Breast epithelium (tissue), 4 donors: ENCODE results near the gene CTNNBL1. TPM values are rescaled to one million over a fixed set of nuclear protein-coding genes. Genes with fewer than 3 reads are reported as not detected.

Source experiments
- DNase-seq, 2 donors: peaks; one replicate each; pipeline ENCODE4 v3.0.0-alpha.2; 2019; ENCODE audit warnings: low spot score in 2 of 2
- H3K27ac ChIP-seq, 2 donors: fragments of 200-600 bp; sonication (generic) in 1 of 2; one replicate each; pipeline ENCODE4 v1.5.1; 2016 to 2019; ENCODE audit warnings: mild to moderate bottlenecking in 1 of 2
- H3K27me3 ChIP-seq, 2 donors: fragments of 200-600 bp; sonication (generic) in 1 of 2; one replicate each; pipeline versions ENCODE4 v1.5.1 to v1.6.0; 2017 to 2019; ENCODE audit warnings: control low read depth in 1 of 2, mild to moderate bottlenecking in 1 of 2
- H3K36me3 ChIP-seq: fragments of 200-600 bp; one replicate; pipeline ENCODE4 v1.5.1; 2019
- H3K4me1 ChIP-seq, 2 donors: fragments of 200-600 bp; sonication (generic); one replicate each; pipeline ENCODE4 v1.5.1; 2016 to 2019; ENCODE audit warnings: control low read depth in 1 of 2
- H3K4me3 ChIP-seq, 3 donors: fragments of 200-600 bp; sonication (generic); 1 replicate in 2 of 3; 2 replicates in 1 of 3; pipeline ENCODE4 v1.5.1; 2016 to 2019; ENCODE audit warnings: mild to moderate bottlenecking in 3 of 3, moderate library complexity in 2 of 3
- H3K9me3 ChIP-seq, 2 donors: fragments of 200-600 bp; sonication (generic) in 1 of 2; one replicate each; pipeline ENCODE4 v1.5.1; 2016 to 2019; ENCODE audit warnings: control low read depth in 1 of 2
- CTCF ChIP-seq, 3 donors: fragments of 450-650 bp; IDR thresholded peaks; one replicate each; pipeline ENCODE4 v1.5.1; 2016 to 2017; ENCODE audit warnings: antibody characterized with exemption in 3 of 3, mild to moderate bottlenecking in 3 of 3, moderate library complexity in 3 of 3
- POLR2A ChIP-seq: fragments of 450-650 bp; IDR thresholded peaks from one replicate; pipeline ENCODE4 v1.6.1; 2016; ENCODE audit warnings: antibody characterized with exemption, mild to moderate bottlenecking, moderate library complexity
- POLR2AphosphoS5 ChIP-seq, 3 donors: sonication (generic); formaldehyde crosslinking; IDR thresholded peaks; one replicate each; pipeline ENCODE4 v1.6.1; 2017; ENCODE audit warnings: antibody characterized with exemption in 3 of 3
- intact Hi-C: fragments of 100-400 bp; cut with DNase I; formaldehyde crosslinking; loops from one replicate; pipeline ENCODE4 v1.15.1; 2023; ENCODE audit warnings: low total_unique reads
- total RNA-seq, 3 donors: library from RNA; depleted of rRNA; stranded (reverse); fragments of >200 nt; gene quantifications; one replicate each; pipeline ENCODE4 v1.1.0, GENCODE V29; 2016

CTNNBL1 gene
- total RNA-seq, 3 donors from 2014 or later = 32.2 to 37.0 (median 32.4) TPM

- no peak for DNase-seq
- H3K9me3 ChIP-seq = no peaks in the 10 kb centered on the region
- TF ChIP-seq POLR2AphosphoS5 (IDR thresholded peaks at IDR 0.05) = no peak
- TF ChIP-seq CTCF (IDR thresholded peaks at IDR 0.05) = no peak
- no peak for TF ChIP-seq POLR2A
Measured at GRCh38 chr20:37723668-37724067, 29.8 kb downstream of the CTNNBL1 start.

DNA sequence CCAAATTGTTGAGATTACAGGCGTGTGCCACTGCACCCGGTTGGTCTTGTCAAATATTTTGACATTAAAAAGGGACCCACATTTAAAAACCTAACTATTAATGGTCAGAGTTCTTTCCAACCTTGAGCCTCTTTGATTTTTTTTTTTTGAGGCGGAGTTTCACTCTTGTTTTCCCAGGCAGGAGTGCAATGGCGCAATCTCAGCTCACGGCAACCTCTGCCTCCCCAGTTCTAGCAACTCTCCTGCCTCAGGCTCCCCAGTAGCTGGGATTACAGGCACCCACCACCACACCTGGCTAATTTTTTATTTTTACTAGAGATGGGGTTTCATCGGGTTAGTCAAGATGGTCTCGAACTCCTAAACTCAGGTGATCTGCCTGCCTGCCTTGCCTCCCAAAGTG lies 31.3 kb downstream of the CTNNBL1 start:
- H3K9me3 ChIP-seq = no peaks in the 10 kb centered on the region
- no peak for TF ChIP-seq POLR2A
- no peak for TF ChIP-seq POLR2AphosphoS5 (IDR thresholded peaks at IDR 0.05)
- no peaks in the 10 kb centered on the region for H3K4me1 ChIP-seq
- no peak for DNase-seq
- intact Hi-C loops = loop anchor here (5.0 kb wide), 1 partner anchor 837 kb away; no protein-coding TSS in a partner anchor
- H3K27ac ChIP-seq = no peak overlapping the region
- H3K36me3 ChIP-seq = no peaks in the 10 kb centered on the region
- no peak overlapping the region for H3K4me3 ChIP-seq
- H3K27me3 ChIP-seq = no peaks in the 10 kb centered on the region

More at GRCh38 chr20:37723668-37724067, 29.8 kb downstream of the CTNNBL1 start:
- H3K4me3 ChIP-seq = no peak overlapping the region
- H3K27ac ChIP-seq = no peak overlapping the region
- intact Hi-C loops = no loop called here
- no peaks in the 10 kb centered on the region for H3K36me3 ChIP-seq
- H3K4me1 ChIP-seq = no peaks in the 10 kb centered on the region
- H3K27me3 ChIP-seq = no peaks in the 10 kb centered on the region

DNA sequence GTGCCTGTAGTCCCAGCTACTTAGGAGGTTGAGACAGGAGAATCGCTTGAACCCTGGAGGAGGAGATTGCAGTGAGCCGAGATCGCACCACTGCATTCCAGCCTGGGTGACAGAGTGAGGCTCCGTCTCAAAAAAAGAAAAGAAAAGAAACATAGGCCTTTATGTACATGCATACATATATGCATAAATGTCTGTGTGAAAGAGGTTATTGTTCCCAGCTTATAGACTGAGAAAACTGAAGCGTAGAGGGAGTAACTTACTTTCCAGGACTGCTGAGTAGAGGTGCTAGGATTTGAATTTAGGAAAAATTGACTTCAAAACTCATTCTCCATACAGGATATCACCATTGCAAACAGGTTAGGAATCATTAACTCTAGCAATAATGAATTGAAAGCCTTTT lies 32.0 kb downstream of the CTNNBL1 start:
- Histone ChIP-seq H3K9me3 (no peaks in the 10 kb centered on the region), H3K27ac (no peak overlapping the region), H3K27me3 (no peaks in the 10 kb centered on the region), H3K4me1 (no peaks in the 10 kb centered on the region), H3K4me3 (no peak overlapping the region), H3K36me3 (no peaks in the 10 kb centered on the region)
- intact Hi-C loops = loop anchor here (5.0 kb wide), 1 partner anchor 836 kb away; no protein-coding TSS in a partner anchor
- TF ChIP-seq POLR2A (no peak), CTCF (IDR thresholded peaks at IDR 0.05) (no peak), POLR2AphosphoS5 (IDR thresholded peaks at IDR 0.05) (no peak)
- no peak for DNase-seq

GRCh38 chr20:37726321-37726720 lies 32.5 kb downstream of the CTNNBL1 start:
- intact Hi-C loops = loop anchor here (5.0 kb wide), 1 partner anchor 836 kb away; no protein-coding TSS in a partner anchor
- Histone ChIP-seq H3K27ac (no peak overlapping the region), H3K4me1 (no peaks in the 10 kb centered on the region), H3K9me3 (no peaks in the 10 kb centered on the region), H3K36me3 (no peaks in the 10 kb centered on the region), H3K4me3 (no peak overlapping the region), H3K27me3 (no peaks in the 10 kb centered on the region)
- DNase-seq = no peak
- TF ChIP-seq CTCF (IDR thresholded peaks at IDR 0.05) (no peak), POLR2AphosphoS5 (IDR thresholded peaks at IDR 0.05) (no peak), POLR2A (no peak)

DNA sequence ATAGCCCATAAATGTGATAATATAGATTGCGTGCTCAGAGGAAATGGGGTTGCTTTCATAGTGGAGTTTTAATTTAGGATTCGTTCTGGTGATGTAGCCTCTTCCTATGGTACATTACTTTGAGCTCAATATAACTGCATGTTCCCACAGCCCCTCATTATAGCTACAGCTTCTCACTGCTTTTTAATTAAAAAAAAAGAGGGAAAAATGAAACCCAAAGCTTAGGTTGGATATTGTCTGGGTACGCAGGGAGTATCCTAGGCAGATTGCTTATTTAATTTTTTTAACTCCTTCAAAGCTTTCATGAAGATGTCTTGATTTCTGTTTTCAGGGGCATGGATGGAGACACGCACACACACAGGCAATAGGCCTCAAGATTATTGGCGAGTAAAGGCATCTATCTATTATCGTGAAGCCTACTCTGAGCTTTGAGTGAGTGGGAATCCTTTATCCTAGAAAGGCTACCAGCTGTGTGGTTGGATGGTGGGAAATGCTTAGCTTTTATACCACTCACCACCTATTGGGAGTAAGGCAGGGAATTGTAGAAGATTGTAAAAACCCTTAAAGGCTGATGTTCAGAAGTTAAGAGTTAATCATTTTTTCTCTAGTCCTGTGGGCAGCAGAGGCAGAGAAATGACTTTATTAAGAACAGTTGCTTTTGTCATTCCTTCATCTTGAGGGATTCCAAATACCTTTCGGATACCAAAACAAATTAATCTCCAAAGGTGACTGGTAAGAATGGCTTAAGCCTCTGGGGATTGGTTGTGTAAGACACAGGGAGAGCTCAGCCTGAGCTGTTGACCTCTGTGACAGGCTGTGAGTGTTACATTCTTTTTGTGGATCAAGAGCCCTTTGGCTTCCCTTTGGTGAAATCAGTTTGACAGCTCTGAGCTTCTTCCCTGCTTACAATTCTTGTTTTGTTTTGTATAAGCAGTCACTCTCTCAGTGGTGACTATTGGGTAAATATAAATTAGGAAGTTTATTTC lies 33.4 kb downstream of the CTNNBL1 start:
- TF ChIP-seq CTCF (IDR thresholded peaks at IDR 0.05) (no peak), POLR2AphosphoS5 (IDR thresholded peaks at IDR 0.05) (no peak)
- no peak for DNase-seq
- no peak overlapping the region for H3K27ac ChIP-seq

More for the DNA sequence above, 33.4 kb downstream of the CTNNBL1 start:
- Histone ChIP-seq H3K27me3 (no peaks in the 10 kb centered on the region), H3K36me3 (no peaks in the 10 kb centered on the region), H3K9me3 (no peaks in the 10 kb centered on the region), H3K4me1 (no peaks in the 10 kb centered on the region), H3K4me3 (no peak overlapping the region)
- intact Hi-C loops = loop anchor here (5.0 kb wide), 1 partner anchor 835 kb away; no protein-coding TSS in a partner anchor
